ENCODE data around the gene APBB1IP.
A peak's percentile ranks its signal among the peaks of the same experiment; 100 is the strongest.
"Not testable (repeated sequence)": the region's sequence is repeated elsewhere in the genome, so short reads cannot be mapped to it uniquely, and the experiment has no call there.

APBB1IP gene, protein sequence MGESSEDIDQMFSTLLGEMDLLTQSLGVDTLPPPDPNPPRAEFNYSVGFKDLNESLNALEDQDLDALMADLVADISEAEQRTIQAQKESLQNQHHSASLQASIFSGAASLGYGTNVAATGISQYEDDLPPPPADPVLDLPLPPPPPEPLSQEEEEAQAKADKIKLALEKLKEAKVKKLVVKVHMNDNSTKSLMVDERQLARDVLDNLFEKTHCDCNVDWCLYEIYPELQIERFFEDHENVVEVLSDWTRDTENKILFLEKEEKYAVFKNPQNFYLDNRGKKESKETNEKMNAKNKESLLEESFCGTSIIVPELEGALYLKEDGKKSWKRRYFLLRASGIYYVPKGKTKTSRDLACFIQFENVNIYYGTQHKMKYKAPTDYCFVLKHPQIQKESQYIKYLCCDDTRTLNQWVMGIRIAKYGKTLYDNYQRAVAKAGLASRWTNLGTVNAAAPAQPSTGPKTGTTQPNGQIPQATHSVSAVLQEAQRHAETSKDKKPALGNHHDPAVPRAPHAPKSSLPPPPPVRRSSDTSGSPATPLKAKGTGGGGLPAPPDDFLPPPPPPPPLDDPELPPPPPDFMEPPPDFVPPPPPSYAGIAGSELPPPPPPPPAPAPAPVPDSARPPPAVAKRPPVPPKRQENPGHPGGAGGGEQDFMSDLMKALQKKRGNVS

DNA sequence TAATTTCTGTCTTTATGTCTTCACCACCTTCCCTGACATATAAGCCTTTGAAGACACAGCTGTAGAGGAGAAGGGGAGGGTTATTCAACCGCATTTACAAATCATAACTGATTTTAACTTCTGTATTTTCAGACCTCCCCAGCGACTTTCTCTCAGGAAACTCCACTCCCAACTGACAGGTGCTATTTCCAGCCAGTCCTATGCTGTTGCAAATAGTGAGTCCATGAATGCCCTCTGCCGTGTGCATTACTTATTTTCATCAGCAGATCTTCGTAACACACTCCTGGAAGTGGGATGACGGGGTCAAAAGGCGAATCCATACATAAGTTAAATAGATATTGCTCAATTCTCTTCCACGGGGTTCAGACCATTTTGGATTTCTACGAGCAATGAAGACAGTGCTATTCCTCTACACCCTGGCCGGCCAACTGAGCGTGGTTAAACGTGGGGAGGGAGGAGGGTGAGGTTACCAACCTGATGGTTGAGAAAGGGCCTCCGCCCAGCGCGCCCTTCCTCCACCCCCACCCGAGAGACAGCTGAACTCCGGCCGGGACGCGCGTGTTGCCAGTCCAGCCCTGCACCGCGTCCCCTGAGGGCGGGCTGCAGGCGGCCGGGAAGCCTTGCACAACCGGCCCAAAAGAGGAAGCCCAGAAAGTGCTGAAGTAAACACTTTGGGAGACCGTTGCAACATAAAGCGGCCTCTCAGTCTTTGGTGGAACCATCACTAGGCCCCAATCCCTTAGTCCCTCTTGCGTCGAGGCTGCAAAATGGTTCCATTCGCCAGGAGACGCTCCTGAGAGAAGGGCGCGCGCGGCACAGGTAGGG is at the start of gene APBB1IP:
Gene APBB1IP (plus strand): TSS at position 705 of the 825 bp plus-strand sequence. CDS start 53,986 bp downstream, outside the sequence.
- intact Hi-C loops (cut with DNase I; ENCODE audit: low total_unique reads): no loop called here

DNA sequence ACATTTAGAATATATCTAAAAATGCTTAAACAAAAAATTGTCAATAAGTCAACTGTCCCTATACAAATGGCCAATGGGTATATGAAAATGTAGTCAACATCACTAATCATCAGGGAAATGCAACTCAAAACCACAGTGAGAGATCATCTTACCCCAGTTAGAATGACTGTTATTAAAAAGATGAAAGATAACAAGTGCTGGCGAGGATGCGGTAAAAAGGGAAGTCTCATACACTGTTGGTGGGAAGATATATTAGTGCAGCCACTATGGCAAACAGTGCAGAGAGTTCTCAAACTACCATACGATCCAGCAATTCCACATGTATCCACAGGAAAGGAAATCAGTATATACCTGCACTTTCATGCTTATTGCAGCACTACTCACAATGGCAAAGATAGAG is 48.6 kb upstream of the APBB1IP start:
- intact Hi-C loops (cut with DNase I; ENCODE audit: low total_unique reads): no loop called here
- Histone ChIP-seq H3K27me3 (peaks cover 0 to 17% of the 10 kb centered on the region in 2 donors), H3K4me1 (no peaks in the 10 kb centered on the region), H3K27ac (no peak overlapping the region), H3K36me3 (no peaks in the 10 kb centered on the region), H3K4me3 (no peak overlapping the region), H3K9me3 (no peaks in the 10 kb centered on the region)
- TF ChIP-seq, protein P1, sequence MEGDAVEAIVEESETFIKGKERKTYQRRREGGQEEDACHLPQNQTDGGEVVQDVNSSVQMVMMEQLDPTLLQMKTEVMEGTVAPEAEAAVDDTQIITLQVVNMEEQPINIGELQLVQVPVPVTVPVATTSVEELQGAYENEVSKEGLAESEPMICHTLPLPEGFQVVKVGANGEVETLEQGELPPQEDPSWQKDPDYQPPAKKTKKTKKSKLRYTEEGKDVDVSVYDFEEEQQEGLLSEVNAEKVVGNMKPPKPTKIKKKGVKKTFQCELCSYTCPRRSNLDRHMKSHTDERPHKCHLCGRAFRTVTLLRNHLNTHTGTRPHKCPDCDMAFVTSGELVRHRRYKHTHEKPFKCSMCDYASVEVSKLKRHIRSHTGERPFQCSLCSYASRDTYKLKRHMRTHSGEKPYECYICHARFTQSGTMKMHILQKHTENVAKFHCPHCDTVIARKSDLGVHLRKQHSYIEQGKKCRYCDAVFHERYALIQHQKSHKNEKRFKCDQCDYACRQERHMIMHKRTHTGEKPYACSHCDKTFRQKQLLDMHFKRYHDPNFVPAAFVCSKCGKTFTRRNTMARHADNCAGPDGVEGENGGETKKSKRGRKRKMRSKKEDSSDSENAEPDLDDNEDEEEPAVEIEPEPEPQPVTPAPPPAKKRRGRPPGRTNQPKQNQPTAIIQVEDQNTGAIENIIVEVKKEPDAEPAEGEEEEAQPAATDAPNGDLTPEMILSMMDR (IDR thresholded peaks at IDR 0.05): no peak
- DNase-seq: no peak

More for the DNA sequence above, at the start of gene APBB1IP:
- TF ChIP-seq, protein P1 (IDR thresholded peaks at IDR 0.05): no peak
- peak within 1 kb of the TSS; percentile 14 to 35 for H3K27ac ChIP-seq
- DNase-seq: peak; percentile 85 to 88
- no peaks in the 10 kb centered on the region for H3K9me3 ChIP-seq
- peaks cover 0 to 17% of the 10 kb centered on the region in 2 donors for H3K27me3 ChIP-seq
- H3K4me3 ChIP-seq: peak within 1 kb of the TSS; percentile 43 to 54
- no peaks in the 10 kb centered on the region for H3K36me3 ChIP-seq
- H3K4me1 ChIP-seq: peaks cover 0 to 12% (median 3%) of the 10 kb centered on the region in 4 donors

DNA sequence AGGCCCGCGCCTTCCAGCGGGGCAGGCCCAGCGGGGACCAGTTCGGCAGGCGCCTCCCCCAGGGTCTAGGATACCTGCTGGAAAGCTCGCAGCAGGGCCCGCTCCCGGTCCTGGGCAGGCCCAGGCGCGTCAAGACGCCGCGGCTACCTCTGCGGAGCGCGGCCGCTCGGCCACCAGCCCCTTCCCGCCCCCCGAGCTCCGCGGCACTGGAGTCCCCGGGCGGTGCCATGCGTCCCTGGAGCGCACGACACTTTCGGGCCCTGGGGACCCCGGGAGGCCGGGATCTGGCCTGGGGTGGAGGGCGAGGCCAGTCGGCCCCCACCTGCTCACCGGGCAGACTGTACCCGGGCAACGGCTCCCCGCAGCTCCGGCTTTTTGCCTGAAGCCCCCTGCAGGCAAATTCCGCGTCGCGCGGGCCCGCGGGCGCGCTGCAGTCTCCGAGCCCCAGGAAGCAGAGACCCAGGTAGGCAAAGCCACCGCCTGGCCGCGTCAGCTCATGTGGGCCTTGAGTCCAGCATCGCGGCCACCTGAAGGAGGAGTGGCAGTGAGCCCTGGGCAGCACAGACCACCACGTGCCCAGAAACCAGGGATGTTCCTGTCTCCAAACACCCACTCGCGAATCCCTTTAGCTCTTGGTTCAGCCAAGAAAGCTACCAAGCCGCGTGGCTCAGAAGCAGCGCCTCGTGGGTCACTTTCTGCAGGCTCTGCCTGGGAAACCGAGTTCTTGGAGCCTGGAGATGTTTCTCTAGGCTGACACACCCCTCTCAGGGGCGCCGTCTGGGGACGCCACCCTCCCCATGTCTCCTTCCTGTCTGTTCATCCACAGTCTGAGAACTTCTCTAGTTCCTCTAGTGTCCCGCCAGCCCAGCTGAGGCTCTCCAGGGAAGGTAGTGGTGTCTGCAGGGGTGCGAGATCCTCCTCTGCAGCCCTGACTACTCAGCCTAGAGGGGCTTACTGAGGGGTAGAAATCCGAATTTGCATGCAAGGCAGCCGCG is 46.1 kb upstream of the APBB1IP start:
- TF ChIP-seq, protein P1 (IDR thresholded peaks at IDR 0.05): no peak
- H3K27me3 ChIP-seq: peaks cover 0 to 17% of the 10 kb centered on the region in 2 donors
- H3K9me3 ChIP-seq: no peaks in the 10 kb centered on the region
- no peaks in the 10 kb centered on the region for H3K4me1 ChIP-seq
- H3K4me3 ChIP-seq: peak overlapping the region in 1 of 2 donors; percentile 15
- peak in 1 of 2 donors; percentile 27 for DNase-seq
- H3K36me3 ChIP-seq: no peaks in the 10 kb centered on the region
- H3K27ac ChIP-seq: no peak overlapping the region
- intact Hi-C loops (cut with DNase I; ENCODE audit: low total_unique reads): no loop called here

DNA sequence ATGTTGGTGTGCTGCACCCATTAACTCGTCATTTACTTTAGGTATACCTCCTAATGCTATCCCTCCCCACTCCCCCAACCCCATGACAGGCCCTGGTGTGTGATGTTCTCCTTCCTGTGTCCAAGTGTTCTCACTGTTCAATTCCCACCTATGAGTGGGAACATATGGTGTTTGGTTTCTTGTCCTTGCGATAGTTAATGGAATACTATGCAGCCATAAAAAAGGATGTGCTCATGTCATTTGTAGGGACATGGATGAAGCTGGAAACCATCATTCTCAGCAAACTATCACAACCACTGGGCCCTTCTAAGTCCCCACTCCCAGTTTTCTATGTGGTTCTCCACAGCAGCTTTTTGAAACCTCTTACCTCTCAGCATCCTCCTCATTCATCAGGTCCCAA is 39.8 kb upstream of the APBB1IP start:
- DNase-seq; intact Hi-C loops (cut with DNase I; ENCODE audit: low total_unique reads); H3K9me3 ChIP-seq: not testable (repeated sequence)

DNA sequence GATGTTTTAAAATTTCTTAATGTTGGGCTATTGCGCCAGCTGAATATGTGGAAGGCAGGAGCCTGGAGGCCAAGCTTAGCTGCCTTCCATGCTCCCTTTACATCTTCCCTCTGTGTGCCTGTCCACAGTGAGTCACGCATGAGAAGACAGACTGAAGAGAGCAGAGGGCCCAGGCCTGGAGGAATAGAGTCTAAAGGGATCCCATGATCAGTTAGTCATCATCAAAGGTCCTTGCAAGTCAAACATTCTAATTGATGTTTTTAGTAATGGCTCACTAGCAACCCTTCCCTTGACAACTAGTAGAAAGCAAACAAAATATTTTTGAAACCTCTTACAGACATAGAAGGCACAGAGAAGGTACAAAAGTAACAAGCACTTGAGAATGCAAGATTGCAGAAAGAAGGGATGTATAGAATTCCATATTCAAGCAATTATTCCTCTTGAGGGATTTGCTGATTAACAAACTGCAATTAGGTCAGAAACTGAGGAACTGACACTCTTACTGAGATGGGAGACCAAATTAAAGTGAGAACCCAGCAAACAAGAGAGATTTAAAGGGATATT is 30.7 kb upstream of the APBB1IP start:
- H3K27ac ChIP-seq: no peak overlapping the region
- H3K9me3 ChIP-seq: no peaks in the 10 kb centered on the region
- TF ChIP-seq, protein P1 (IDR thresholded peaks at IDR 0.05): no peak
- H3K36me3 ChIP-seq: no peaks in the 10 kb centered on the region
- H3K4me3 ChIP-seq: no peak overlapping the region
- no peaks in the 10 kb centered on the region for H3K27me3 ChIP-seq
- H3K4me1 ChIP-seq: no peaks in the 10 kb centered on the region
- intact Hi-C loops (cut with DNase I; ENCODE audit: low total_unique reads): no loop called here
- no peak for DNase-seq

More for the DNA sequence above, 39.8 kb upstream of the APBB1IP start:
- not testable (repeated sequence) for H3K36me3 ChIP-seq, H3K4me1 ChIP-seq, H3K27ac ChIP-seq, H3K4me3 ChIP-seq, H3K27me3 ChIP-seq
